Measurements from ENCODE around the gene SOX12.

Gene SOX12

DNA sequence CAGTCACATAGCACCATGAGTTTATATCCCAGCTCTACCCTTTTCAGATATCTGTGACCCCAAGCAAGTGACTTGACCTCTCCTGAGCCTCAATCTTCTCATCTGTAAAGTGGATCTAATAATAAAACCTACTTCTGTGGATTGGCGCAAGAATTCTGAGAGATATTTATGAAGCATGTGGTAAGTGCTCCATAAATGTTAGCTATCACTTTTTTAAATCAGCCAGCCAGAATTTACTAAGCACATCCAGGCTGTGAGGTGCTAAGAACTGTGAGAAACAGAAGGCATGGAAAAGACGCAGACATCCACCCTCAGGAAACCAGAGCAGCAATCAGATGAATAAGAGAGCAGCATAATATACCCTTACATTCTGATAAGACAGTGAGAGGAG lies 35.7 kb upstream of the SOX12 start:
- no peaks in the 10 kb centered on the region for H3K9me3 ChIP-seq (ENCODE audit: control insufficient read depth, low read length)
- H3K36me3 ChIP-seq (ENCODE audit: control insufficient read depth, insufficient read depth, low read length), result no peaks in the 10 kb centered on the region
- H3K4me1 ChIP-seq (ENCODE audit: control insufficient read depth, insufficient read depth, low read length, poor library complexity, severe bottlenecking), result peaks cover 20% of the 10 kb centered on the region
- H3K27ac ChIP-seq (ENCODE audit: insufficient read depth, low read length, poor library complexity, severe bottlenecking), result no peak overlapping the region
- no peaks in the 10 kb centered on the region for H3K27me3 ChIP-seq (replicated peaks; ENCODE audit: control insufficient read depth, insufficient read depth, low read length, poor library complexity, severe bottlenecking)
- peak overlapping the region; percentile 61 for H3K4me3 ChIP-seq (ENCODE audit: insufficient read depth, low read depth, low read length, poor library complexity, severe bottlenecking)
- no peak for DNase-seq

DNA sequence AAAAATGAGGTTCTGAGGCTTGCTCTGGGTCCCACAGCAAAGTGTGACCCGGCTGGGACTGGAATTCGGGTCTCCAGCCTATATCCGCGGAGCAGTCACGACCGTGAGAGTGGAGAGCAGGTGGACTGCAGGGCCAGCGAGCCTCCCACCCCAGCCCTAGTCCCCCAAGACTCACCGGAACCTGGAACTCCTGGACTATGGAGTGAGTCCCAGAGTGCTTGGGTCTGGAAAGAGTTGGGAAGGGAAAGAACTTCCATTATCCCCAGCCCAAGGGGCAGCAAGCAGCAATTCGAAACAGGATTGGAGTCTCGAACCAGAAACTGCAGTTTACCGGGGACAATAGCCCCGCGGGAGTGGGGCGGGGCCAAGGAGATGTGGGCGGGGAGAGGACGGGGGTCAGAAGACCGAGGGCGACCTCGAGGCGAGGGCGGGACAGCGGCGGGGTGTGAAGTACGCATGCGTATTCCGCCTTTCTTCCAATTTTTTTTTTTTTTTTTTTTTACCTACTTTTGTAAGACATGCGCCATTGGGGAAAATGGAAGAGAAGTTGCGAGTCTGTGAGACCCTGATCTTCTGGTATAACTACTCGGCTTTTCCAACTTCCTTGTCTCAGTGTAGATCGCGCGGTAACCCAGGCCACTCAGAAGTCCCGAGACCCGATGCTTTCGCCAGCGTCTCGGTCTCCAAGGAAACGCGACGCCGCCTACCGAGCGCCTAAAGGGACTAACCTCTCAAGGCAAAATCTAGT lies 35.1 kb upstream of the SOX12 start, which contains the start of gene C20orf96:
C20orf96 (minus strand) TSS at position 667 of the 748 bp plus-strand sequence; CDS start at position 527, 140 bp downstream.
- Histone ChIP-seq H3K27me3 (replicated peaks; ENCODE audit: control insufficient read depth, insufficient read depth, low read length, poor library complexity, severe bottlenecking) (no peaks in the 10 kb centered on the region), H3K4me1 (ENCODE audit: control insufficient read depth, insufficient read depth, low read length, poor library complexity, severe bottlenecking) (peaks cover 20% of the 10 kb centered on the region), H3K27ac (ENCODE audit: insufficient read depth, low read length, poor library complexity, severe bottlenecking) (peak within 1 kb of the TSS; percentile 44), H3K36me3 (ENCODE audit: control insufficient read depth, insufficient read depth, low read length) (no peaks in the 10 kb centered on the region), H3K4me3 (ENCODE audit: insufficient read depth, low read depth, low read length, poor library complexity, severe bottlenecking) (peak within 1 kb of the TSS; percentile 61), H3K9me3 (ENCODE audit: control insufficient read depth, low read length) (no peaks in the 10 kb centered on the region)
- DNase-seq, result peak; percentile 66 to 82 (median 77)

GRCh38 chr20:294602-295001 lies 30.8 kb upstream of the SOX12 start:
- Histone ChIP-seq H3K4me3 (ENCODE audit: insufficient read depth, low read depth, low read length, poor library complexity, severe bottlenecking) (no peak overlapping the region), H3K9me3 (ENCODE audit: control insufficient read depth, low read length) (no peaks in the 10 kb centered on the region), H3K27ac (ENCODE audit: insufficient read depth, low read length, poor library complexity, severe bottlenecking) (no peak overlapping the region), H3K4me1 (ENCODE audit: control insufficient read depth, insufficient read depth, low read length, poor library complexity, severe bottlenecking) (peaks cover 41% of the 10 kb centered on the region), H3K36me3 (ENCODE audit: control insufficient read depth, insufficient read depth, low read length) (no peaks in the 10 kb centered on the region), H3K27me3 (replicated peaks; ENCODE audit: control insufficient read depth, insufficient read depth, low read length, poor library complexity, severe bottlenecking) (no peaks in the 10 kb centered on the region)
- DNase-seq, result no peak

DNA sequence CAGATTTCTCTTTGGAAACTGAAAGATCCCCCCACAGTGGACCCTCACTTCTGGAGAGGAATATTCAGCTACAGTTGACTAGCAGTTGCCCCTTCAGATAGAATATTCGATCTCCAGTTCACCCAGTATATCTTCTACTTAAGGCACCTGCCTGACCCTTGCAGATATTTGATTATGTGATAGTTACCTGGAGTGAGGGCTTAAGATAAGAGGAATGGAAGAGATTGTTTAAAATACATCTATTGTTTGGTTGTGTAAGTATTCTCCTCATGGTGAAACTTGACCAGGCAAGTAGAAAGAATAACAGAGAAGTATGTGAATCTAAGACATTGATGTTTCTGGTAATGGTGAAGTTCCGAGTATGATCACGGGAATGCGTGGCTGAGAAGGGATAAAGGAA lies 29.5 kb upstream of the SOX12 start:
- no peaks in the 10 kb centered on the region for H3K9me3 ChIP-seq (ENCODE audit: control insufficient read depth, low read length)
- no peaks in the 10 kb centered on the region for H3K36me3 ChIP-seq (ENCODE audit: control insufficient read depth, insufficient read depth, low read length)
- peaks cover 41% of the 10 kb centered on the region for H3K4me1 ChIP-seq (ENCODE audit: control insufficient read depth, insufficient read depth, low read length, poor library complexity, severe bottlenecking)
- no peak for DNase-seq
- no peak overlapping the region for H3K27ac ChIP-seq (ENCODE audit: insufficient read depth, low read length, poor library complexity, severe bottlenecking)
- no peak overlapping the region for H3K4me3 ChIP-seq (ENCODE audit: insufficient read depth, low read depth, low read length, poor library complexity, severe bottlenecking)
- H3K27me3 ChIP-seq (replicated peaks; ENCODE audit: control insufficient read depth, insufficient read depth, low read length, poor library complexity, severe bottlenecking), result no peaks in the 10 kb centered on the region

- Histone ChIP-seq H3K27ac (ENCODE audit: insufficient read depth, low read length, poor library complexity, severe bottlenecking) (peak within 1 kb of the TSS; percentile 85), H3K4me1 (ENCODE audit: control insufficient read depth, insufficient read depth, low read length, poor library complexity, severe bottlenecking) (peaks cover 29% of the 10 kb centered on the region), H3K27me3 (replicated peaks; ENCODE audit: control insufficient read depth, insufficient read depth, low read length, poor library complexity, severe bottlenecking) (no peaks in the 10 kb centered on the region), H3K9me3 (ENCODE audit: control insufficient read depth, low read length) (no peaks in the 10 kb centered on the region), H3K4me3 (ENCODE audit: insufficient read depth, low read depth, low read length, poor library complexity, severe bottlenecking) (peak within 1 kb of the TSS; percentile 75), H3K36me3 (ENCODE audit: control insufficient read depth, insufficient read depth, low read length) (no peaks in the 10 kb centered on the region)
- peak; percentile 67 to 73 (median 72) for DNase-seq
Measured at GRCh38 chr20:297098-297924, 28.0 kb upstream of the SOX12 start, which contains the start of gene ZCCHC3. ZCCHC3 (plus strand) TSS chr20:297570; CDS start chr20:297587, 17 bp downstream.

DNA sequence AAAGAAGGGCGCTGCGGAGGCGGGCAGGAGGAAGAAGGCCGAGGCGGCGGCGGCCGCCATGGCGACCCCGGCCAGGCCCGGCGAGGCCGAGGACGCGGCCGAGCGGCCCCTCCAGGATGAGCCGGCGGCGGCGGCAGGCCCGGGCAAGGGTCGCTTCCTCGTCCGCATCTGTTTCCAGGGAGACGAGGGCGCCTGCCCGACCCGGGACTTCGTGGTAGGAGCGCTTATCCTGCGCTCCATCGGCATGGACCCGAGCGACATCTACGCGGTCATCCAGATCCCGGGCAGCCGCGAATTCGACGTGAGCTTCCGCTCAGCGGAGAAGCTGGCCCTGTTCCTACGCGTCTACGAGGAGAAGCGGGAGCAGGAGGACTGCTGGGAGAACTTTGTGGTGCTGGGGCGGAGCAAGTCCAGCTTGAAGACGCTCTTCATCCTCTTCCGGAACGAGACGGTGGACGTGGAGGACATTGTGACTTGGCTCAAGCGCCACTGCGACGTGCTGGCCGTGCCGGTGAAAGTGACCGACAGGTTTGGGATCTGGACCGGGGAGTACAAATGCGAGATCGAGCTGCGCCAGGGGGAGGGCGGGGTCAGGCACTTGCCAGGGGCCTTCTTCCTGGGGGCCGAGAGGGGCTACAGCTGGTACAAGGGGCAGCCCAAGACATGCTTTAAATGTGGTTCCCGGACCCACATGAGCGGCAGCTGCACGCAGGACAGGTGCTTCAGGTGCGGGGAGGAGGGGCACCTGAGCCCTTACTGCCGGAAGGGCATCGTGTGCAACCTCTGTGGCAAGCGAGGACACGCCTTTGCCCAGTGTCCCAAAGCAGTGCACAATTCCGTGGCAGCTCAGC lies 27.2 kb upstream of the SOX12 start:
- H3K36me3 ChIP-seq (ENCODE audit: control insufficient read depth, insufficient read depth, low read length), result no peaks in the 10 kb centered on the region

DNA sequence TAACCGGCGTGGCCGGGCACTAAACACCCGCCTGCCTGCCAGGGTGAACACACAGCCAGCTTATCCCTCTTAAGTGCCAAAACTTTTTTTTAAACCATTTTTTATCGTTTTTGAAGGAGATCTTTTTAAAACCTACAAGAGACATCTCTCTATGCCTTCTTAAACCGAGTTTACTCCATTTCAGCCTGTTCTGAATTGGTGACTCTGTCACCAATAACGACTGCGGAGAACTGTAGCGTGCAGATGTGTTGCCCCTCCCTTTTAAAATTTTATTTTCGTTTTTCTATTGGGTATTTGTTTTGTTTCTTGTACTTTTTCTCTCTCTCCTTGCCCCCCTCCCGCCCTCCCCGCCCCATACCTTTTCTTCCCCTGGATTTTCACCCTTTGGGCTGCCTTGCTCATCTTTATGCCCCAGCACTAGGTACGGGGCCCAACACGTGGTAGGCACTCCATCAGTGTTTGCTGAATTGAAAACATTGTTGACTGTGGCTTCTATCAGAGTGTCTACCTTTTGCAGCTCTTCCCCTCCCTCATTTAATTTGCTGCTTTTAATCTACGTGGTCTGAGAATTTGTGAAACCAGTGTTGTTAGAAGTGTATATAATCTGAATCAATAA lies 26.5 kb upstream of the SOX12 start:
- H3K4me3 ChIP-seq (ENCODE audit: insufficient read depth, low read depth, low read length, poor library complexity, severe bottlenecking), result peak overlapping the region; percentile 75
- peaks cover 29% of the 10 kb centered on the region for H3K4me1 ChIP-seq (ENCODE audit: control insufficient read depth, insufficient read depth, low read length, poor library complexity, severe bottlenecking)
- H3K9me3 ChIP-seq (ENCODE audit: control insufficient read depth, low read length), result no peaks in the 10 kb centered on the region
- no peak for DNase-seq
- peak overlapping the region; percentile 85 for H3K27ac ChIP-seq (ENCODE audit: insufficient read depth, low read length, poor library complexity, severe bottlenecking)
- H3K27me3 ChIP-seq (replicated peaks; ENCODE audit: control insufficient read depth, insufficient read depth, low read length, poor library complexity, severe bottlenecking), result no peaks in the 10 kb centered on the region
- H3K36me3 ChIP-seq (ENCODE audit: control insufficient read depth, insufficient read depth, low read length), result no peaks in the 10 kb centered on the region

More for the DNA sequence above, 27.2 kb upstream of the SOX12 start:
- H3K9me3 ChIP-seq (ENCODE audit: control insufficient read depth, low read length), result no peaks in the 10 kb centered on the region
- peak; percentile 6 to 25 (median 12) for DNase-seq
- H3K4me3 ChIP-seq (ENCODE audit: insufficient read depth, low read depth, low read length, poor library complexity, severe bottlenecking), result peak overlapping the region; percentile 75
- peaks cover 29% of the 10 kb centered on the region for H3K4me1 ChIP-seq (ENCODE audit: control insufficient read depth, insufficient read depth, low read length, poor library complexity, severe bottlenecking)
- no peaks in the 10 kb centered on the region for H3K27me3 ChIP-seq (replicated peaks; ENCODE audit: control insufficient read depth, insufficient read depth, low read length, poor library complexity, severe bottlenecking)
- H3K27ac ChIP-seq (ENCODE audit: insufficient read depth, low read length, poor library complexity, severe bottlenecking), result peak overlapping the region; percentile 85

DNA sequence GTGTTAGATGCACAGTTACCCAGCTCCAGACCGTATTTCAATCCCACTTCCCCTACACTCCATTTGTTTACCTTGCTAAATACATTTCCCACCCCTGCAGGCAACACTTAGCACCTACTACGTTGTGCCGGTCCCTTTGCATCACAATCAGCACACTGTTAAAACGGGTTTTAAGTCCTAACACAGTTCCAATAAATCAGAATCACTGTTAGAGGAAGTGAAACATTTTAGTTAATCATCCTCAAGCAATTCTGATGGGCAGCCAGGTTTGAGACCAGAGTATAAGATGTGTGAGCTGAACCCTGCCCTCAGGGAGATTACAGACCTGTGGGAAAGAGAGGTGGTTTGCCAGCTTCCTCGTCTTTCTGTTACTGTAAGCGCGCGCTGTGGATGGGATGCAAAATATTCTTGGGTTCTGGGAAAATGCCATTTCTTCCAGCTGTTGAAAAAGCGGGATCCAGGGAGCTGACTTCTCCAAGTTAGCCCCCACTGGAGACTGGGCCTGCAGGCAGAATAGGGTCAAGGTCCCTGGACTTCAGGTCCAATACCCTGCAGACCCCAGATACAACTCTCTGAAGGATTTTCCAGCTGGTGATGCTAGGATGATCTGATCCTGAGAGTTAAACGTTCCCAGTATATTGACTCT lies 24.9 kb upstream of the SOX12 start:
- Histone ChIP-seq H3K4me1 (ENCODE audit: control insufficient read depth, insufficient read depth, low read length, poor library complexity, severe bottlenecking) (peaks cover 29% of the 10 kb centered on the region), H3K27ac (ENCODE audit: insufficient read depth, low read length, poor library complexity, severe bottlenecking) (no peak overlapping the region), H3K4me3 (ENCODE audit: insufficient read depth, low read depth, low read length, poor library complexity, severe bottlenecking) (no peak overlapping the region)

More for the DNA sequence above, 24.9 kb upstream of the SOX12 start:
- no peaks in the 10 kb centered on the region for H3K36me3 ChIP-seq (ENCODE audit: control insufficient read depth, insufficient read depth, low read length)
- DNase-seq, result no peak
- H3K27me3 ChIP-seq (replicated peaks; ENCODE audit: control insufficient read depth, insufficient read depth, low read length, poor library complexity, severe bottlenecking), result no peaks in the 10 kb centered on the region
- no peaks in the 10 kb centered on the region for H3K9me3 ChIP-seq (ENCODE audit: control insufficient read depth, low read length)

Measured in effector memory CD4-positive, alpha-beta T cell (primary cell).